ENCODE data around the gene FOSL2.

The FOSL2 gene

DNA sequence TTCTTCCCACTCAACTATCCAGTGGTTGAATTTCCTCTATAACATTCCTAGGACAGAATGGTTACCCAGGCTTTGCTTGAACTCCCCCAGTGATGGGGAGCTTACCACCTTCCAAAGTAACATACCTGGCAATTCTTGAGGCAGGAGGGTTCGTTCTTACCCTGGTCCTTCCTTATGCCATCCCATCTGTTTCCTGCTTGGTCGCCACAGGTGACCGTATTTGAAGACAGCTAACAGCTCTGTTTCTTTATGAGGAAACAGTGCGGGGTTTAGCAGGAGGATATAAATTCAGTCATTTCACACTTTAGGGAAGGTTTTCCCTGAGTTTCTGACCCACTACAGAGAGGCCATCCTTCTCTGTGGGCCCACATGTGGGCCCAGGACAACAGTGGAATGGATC lies 42.6 kb downstream of the FOSL2 start:
- no peak for DNase-seq

DNA sequence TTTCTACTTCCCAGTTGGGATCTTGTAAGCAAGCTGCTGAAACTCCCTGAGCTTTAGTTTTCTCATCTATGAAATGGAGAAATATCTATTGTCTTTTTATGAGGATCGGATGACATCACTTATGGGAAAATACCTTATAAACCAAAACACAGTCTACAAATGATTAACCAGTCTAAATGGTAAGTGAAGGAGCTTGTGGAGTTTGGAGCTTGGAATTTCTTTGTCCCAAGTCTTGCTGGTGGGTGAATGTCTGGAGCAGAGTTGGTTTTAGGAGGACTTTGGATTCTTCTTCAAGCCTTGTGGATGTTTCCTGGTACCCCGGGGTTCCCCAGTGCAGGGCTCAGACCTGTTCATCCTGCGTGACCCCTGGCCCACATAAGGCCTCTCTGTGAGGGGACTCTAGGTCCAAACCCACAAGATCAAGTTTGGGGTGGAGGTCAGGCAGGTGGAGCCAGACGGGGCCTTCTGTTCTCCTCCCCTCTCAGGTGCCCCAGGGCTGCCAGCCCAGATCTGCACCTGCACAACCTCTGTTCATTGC lies 43.2 kb downstream of the FOSL2 start:
- DNase-seq: no peak

DNA sequence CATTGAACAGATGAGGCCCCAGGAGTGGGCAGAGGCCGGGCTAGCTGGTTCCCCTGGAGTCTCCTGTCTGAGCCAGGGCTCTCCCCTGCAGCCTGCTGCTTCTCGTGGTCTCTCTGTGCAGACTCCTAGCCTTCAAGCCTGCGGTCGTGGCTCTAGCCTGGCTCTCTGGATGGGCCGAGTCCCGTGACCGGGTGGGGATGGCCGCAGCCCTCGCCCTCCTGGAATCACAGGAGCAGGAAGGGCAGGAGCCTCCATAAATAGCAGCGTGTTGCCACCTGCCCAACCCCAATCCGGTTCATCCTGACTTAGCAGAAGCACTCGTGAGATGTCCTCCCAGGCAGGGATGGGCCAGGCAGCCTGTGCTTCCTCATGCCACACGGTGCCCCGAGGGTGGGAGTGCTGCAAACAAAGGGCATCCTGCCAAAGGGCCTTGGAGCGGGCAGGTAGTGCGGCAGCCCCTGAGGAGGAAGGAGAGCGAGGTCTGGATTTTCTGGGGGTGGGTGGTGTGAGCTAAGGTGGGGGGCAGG lies 43.9 kb downstream of the FOSL2 start:
- no peak for DNase-seq

DNA sequence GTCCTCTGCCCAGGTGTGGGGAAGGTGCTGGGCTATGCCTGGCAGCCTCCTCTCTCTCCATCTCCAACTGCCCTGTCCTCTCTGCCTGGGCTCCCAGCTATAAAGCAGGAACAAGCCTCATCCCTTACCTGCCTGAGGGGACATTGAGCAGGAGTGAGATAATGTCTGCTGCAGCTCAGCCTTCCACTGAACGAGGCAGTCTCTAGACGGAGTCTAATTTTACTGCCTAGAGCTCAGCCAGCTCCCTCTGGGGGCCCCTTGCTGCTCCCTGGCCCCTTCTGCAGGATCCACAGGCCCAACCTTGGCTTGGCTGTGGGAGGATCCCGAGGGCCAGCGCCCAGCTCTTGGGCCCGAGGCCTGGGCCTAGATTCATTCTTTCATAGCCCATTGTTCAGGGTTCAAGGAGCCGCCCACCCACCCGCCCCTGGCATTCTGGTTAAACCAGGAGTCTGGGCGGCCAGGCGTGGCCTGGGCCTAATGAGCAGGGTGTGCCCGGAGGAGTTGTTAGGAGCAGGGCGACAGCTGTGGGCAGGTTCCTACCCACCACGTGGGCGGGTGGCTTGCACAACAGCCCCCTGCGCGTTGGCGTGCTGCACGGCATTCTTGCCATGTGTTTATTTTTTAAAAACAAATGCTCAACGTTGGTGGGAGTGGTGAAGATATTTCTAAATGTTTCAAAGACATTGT lies 44.6 kb downstream of the FOSL2 start:
- no peak for DNase-seq

DNA sequence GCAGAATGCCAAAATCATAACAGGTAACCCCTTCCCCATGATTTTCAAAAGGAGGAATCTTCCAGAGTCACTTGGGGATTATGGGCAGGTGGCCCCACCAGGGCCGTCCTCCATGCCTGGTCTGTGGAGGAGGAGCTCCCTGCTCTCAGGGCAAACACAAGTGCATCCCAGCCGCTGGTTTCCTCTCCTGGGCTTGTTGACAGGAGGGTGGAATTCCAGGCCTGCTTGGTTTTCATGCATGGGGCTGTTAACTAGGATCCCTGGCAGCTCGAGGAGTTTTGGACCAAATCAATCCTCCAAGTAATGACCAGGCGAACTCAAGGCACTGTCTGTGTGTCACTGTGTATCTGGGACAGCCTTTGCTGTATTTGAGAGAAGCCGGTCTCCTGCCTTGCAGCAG lies 45.3 kb downstream of the FOSL2 start:
- no peak for DNase-seq

DNA sequence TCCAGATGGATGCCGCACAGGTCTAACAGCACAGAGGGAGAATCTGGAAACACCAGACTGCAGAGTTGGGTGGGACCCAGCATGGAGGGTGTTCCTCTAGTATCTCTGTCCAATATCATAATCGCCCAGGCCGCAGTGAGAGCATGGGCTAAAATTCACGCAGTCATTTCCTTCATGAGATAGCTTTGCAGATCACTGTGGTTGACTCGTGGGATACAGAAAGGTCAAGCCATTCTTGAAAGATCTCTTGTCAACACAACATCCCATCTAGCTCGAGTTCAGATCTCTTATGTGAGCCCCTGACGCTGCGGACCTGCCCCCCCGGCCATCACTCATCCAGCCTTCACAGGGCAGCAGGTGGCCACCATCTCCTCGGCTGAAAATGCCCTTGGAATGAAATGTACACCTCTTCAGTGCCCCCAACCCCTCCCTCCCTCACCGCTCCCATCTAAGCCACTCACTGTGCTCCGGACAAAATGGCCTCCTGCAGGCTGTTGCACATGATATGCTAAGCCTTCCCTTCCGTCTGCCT lies 45.9 kb downstream of the FOSL2 start:
- DNase-seq: no peak

DNA sequence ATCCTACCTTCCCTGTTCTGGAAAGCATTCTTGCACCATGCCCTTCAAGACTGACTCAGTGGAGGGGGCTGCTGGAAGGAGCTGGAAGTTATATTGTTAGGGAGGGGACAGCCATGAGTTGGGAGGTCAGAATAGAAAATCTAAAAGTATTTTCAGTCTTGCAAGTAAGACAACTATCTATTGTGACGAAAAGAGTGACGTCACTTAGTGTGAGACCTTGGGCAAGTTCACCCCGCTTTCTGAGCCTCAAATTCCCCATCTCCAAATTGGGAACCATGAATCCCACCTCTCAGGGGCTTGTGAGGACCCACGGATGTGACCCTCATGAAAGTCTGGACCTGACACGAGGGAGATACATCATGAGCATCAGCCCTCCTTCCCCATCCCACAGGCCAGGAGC lies 46.5 kb downstream of the FOSL2 start:
- DNase-seq: no peak

DNA sequence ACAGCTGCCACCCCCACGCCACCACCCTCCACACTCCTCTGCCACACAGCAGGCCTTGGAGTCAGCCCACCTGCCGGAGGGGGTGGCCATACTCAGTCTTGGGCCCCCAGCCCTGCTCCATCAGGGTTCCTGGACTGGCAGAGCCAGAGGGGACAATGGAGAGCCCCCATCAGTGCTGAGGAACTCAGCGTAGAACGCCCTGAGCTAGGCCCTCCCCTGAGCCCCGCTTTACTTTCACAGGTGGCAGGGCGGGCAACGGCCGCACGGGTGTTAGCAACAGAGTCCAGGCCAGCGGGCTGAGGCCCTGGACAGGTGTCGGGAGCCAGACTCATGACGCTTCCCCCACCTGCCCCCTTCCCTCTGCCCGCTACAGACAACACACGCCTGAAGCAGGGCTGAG lies 47.1 kb downstream of the FOSL2 start:
- DNase-seq: no peak

DNA sequence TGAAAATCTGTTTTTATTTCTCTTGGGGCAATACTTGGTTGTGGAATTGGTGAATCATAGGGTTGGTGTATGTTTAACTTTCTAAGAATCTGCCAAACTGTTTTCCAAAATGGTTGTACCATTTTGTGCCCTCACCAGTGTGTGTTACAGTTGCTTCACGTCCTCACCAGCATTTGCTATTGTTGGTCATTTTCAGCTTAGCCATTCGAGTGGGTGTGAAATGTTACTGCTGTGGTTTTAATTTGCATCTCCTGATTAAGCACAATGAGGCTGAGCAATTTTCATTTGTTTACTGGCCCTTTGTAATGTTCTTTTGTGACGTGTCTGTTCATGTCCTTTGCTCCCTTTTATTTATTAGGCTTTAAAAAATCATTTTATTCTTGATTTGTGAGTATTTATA lies 49.7 kb downstream of the FOSL2 start:
- no peak for DNase-seq

DNA sequence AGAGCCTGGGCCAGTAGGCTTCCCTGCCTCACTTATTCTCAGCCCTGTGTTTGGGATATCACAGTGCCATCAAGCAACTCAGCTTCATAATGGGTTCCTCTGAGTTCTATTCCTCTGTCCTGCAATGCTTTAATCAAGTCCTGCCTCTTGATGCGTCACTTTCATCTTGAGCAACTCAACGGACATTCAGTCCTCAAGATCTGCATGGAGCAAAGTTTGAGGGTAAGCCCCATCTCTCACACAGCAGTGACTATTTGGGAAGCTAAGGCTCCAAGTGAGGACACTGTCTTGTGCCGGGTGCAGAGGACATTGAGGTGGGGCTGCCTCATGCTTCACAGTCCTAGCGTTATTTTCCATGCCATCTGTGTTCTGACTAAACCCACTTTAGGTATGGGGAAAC lies 52.3 kb downstream of the FOSL2 start:
- DNase-seq: no peak

DNA sequence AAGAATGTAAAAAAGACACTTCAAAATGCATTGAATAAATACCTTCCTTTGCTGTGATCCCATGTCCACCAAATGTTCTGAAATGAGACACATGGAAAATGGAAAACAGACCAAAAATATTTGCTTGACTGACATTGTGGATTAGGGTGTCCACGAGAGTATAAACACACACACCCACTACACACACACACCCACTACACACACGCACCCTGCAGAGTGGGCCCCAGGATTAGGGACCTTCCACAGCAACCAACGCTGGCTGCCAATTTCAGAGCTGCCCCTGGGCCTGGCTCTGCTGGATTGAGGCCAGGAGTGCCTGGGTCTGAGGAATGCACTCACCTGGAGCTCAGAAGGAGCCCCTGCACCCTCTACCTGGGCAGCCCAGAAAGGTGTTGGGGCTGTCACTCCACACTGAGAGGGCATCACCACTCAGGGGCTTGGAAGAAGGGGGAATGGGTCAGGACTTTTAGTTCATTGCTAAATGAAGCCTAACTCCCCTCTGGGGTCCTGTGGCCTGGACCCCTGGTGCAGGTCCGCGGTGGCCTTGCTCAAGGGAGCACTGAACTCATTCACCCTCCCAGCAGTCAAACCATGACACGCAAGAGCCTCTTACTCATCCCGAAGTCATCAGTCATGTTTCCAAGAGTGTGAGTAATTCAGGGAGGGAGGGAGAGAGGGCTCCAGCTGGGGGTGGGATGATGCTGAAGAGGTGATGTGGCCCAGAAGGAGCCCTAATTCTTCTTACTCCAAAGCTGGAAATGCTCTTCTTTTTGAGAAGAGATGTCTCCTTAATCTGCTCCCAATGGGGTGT lies 53.0 kb downstream of the FOSL2 start:
- DNase-seq: peak; percentile 37

DNA sequence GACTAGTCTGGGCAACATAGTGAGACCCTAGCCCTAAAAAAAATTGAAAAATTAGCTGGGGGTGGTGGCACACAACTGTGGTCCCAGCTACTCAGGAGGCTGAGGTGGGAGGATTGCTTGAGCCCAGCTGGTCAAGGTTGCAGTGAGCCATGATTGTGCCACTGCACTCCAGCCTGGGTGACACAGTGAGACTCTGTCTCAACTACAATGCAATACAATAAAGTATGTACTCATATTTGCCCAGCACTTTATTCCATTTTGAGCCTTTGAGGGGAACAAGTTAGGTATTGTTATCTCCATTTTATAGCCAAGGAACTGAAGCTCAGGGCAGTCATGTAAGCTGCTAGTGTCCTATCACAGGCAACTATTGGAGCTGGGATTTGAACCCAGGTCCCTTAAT lies 53.9 kb downstream of the FOSL2 start:
- DNase-seq: no peak

DNA sequence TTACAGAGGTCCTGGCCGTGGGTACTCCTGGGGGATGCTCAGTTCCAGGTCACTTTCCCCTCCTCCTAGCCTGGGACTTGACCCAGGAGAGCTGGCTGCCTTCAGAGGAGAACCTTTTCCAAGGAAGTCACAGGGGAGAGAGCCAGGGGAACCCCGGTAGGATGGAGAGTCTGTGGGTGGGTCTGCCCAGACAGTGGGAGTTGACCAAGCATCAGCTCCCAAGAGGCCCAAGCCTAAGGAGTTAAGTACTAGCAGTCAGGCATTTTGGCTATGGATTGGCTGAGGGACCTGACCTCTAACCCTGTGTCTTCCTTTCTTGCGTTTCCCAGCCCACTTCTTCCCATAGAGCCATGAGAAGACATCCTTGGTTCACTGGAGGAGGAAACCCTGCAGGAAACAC lies 54.4 kb downstream of the FOSL2 start:
- DNase-seq: no peak

DNA sequence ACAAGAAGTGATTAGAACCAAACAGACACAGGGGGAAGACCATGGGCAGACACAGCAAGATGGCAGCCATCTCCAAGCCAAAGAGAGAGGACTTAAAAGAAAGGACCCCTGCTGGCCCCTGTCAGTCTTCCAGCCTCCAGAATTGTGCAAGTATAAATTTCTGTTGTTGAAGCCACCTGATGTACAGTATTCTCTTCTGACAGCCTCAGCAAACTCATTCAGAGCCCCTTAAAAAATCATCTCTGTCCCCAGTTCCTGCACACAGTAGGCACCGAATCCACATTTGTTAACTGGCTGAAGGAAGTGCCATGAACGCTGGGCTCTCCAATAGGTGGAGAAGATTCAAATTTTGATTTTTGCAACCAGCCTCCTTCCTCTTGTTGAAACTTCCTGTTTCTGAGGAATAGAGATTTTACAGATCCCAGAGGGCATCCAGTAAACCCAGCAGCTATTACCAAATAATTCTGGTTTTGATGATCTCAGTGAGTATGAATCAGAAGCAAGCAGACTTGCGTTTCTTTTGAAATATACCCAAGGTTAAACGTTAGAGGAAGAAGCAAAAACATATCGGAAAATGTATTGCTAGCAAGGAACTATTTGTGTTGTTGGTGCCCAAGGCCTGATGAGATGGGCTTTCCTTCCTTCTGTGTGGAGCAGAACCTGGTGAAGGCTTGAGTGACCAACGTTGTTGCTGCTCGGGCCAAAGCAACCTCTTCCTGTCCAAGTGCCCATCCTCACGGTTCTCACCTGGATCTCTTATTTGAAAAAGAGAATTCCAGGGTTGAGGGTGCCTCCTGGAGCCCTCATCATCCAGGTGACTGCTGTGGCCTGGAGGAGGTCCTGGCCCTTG lies 55.5 kb downstream of the FOSL2 start:
- DNase-seq: no peak

DNA sequence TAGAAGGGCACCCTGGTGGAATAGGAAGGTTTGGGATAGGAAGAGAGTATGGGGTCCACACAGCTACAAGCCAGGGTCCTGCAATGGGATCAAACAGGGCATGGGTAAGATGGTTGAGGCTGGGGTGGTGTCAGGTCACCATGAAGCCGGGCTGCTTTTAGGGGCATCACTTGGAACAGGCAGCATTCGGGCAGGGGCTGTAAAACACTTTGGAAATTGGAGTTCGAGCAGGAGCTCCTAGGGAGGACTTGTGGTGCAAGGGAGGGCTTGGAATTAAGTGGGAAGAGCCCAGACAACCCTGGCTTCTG lies 56.1 kb downstream of the FOSL2 start:
- DNase-seq: no peak

DNA sequence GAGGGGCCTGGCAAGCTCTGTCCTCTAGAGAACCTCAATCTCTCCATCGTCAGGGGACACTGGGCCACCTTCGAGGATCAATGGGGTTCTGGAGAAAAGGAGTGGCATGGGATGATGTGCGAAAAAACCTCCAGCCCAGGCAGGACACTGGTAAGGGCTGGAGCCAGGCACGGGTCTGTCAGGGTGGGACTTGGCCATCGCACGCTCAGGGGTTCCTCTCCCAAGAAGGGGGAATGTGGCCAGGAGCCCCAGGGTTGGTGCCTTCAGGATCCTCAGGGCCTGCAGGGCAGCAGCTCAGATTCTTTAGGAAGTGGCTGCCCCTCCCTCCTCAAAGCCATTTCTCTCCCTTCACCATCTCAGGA lies 56.4 kb downstream of the FOSL2 start:
- no peak for DNase-seq

DNA sequence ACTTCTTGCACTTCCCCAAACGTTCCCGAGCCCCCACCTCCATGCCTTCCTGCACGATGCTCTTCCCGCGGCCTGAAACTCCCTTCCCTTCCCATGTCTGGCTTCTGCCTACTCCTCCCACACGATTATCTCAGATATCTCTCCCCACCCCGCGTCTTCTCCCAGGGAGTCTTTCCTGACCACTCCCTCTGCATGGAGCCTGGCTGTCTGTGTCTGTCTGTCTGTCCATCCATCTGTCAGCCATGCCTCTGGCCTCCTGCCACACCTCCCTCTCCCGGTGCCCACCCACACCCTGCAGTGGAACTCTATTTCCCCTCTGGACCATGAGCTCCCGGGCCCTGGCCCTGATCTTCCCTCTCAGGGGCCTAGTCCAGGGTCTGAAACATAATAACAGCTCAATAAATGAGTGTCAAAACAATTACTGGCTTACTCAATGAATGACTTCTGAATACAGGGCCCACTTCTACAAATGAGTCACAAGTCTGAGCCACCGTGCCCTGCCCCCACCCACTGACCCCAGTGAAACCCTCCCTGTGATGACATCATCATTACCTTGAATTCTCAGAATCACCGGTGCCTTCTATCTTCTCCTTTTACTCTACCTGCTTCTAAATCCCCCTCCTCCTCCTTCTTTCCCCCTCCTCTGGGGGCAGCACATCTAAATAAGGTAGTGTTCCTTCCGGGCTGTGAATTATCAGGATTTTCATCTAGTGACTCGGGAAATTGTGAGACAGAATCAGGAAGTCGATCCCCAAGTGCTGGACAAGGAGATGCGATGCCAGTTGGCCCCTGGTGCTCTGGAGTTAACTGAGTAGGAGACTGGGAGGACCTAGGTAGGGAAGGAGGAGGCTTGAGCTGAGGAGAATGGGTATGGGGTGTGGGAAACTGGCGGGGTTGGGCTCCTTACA lies 57.1 kb downstream of the FOSL2 start:
- peak; percentile 17 for DNase-seq

DNA sequence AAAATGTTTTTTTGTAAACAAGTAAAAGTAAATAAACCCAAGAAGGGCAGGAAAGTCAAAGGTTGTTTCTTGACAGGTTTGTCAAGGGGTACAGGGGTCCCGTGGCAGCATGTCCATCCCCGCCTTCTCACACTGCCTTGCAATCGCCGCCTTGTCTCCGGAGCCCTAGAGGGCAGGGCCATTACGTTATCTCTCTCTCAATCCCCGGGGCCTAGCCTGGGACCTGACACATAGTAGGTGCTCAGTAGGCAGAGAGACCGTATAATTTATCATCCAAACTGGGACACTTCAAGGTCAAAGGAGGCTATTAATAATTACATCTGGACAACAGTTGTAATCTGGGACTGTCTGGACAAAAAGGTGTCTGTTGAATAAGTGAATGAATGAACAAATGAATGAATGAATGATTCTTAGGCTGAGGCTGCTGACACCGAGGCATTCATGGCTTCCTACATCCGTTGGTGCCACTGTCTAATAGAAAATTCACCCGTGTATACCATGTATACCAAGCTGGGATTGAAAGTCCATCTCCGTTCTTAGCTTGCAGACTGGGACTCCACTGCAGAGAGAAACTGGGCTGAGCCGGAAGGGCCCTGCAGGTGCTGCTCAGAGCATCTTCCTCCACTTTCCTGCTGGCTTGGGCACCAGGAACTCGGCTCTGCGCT lies 58.4 kb downstream of the FOSL2 start:
- no peak for DNase-seq

DNA sequence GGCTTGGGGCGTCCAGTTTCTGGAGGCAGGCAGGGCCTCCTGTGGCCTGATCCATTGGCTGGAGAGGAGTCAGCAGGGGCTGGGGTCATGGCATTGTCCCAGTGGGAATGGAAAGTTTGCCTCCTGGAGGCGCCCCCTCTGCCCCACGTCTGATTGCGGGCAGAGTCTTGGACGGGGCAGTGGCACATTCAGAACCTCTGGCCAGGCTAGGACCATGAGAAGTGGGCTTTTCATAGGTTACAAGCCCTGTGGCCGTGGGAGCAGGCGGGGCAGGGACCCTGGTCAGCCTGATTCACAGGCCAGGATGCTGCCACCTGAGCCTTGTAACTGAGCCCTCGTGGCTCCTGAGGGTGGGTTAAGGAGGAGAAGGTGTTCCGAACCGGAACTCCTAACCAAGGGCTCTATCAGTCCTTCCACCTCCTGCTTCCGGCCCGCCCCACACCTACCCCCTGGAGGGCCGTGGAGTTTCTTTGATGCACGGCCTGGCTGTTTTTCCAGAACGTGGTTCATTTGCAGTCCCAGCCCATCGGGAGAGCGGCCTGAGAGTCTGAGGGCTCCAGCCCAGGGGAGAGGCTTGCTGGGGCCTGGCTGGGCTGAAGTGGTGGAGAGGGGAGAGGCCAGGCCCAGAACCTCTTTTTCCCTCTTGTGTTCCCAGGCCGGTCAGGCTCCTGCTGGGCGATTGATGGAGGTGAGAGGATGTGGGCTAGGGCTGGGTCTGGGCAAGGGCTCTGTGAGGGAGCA lies 59.3 kb downstream of the FOSL2 start:
- DNase-seq: no peak

DNA sequence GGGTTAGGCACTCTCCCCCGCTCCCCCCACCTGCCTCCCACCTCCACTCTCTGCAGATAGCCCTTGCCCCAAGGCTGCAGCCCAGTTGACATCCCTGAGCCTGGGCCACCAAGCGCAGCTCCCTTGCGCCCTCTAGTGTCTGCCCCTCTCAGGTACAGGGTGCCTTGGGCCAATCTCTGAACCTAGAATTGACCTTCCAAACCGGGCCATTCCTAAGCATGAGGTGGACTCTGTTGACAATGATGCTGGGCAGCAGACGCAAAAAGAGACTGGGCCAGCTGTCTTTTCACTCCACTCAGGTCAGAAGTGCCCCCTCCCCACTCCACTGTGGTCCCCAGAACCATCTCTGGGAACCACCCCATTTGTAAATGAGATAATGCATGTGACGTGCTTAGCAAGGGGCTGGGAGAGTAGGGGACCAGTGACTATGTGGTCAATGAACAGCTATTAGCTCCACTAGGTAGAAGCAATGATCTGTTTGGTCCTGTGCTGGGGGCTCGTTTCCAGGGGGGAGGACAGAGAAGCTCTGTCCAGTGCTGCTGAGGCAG lies 60.0 kb downstream of the FOSL2 start:
- DNase-seq: peak; percentile 18

Data from GOT3 (cell line).